H1 (cell line): ENCODE data around the gene POLR2A. TPM values are rescaled to one million over a fixed set of nuclear protein-coding genes. Genes with fewer than 3 reads are reported as not detected.

Experiments
- CTBP2 ChIP-seq: IDR thresholded peaks from 2 replicates; pipeline ENCODE4 v1.7.0; 2011; ENCODE audit warnings: borderline replicate concordance, mild to moderate bottlenecking, moderate library complexity, mixed read lengths, low read length; ENCODE audit not compliant: insufficient read depth, insufficient read length
- KDM4A ChIP-seq: IDR thresholded peaks from one replicate; pipeline ENCODE4 v1.7.1; 2012; ENCODE audit warnings: low read depth, mild to moderate bottlenecking, moderate library complexity, low read length, inconsistent platforms; ENCODE audit not compliant: severe bottlenecking
- MAFK ChIP-seq: IDR thresholded peaks from 2 replicates; pipeline ENCODE4 v1.6.1; 2012; ENCODE audit warnings: low read depth, mild to moderate bottlenecking, improper control_type of control experiment, low read length
- PHF8 ChIP-seq: fragments of 200-600 bp; sonication (generic); conservative IDR thresholded peaks from 2 replicates; pipeline ENCODE4 v1.7.1; 2012; ENCODE audit warnings: low read depth, mild to moderate bottlenecking, inconsistent platforms, low read length, moderate library complexity
- TAF1 ChIP-seq: IDR thresholded peaks from 2 replicates; pipeline ENCODE4 v1.6.1; 2011; ENCODE audit warnings: mild to moderate bottlenecking, low read depth, low read length
- YY1 ChIP-seq: IDR thresholded peaks from 2 replicates; pipeline ENCODE4 v1.6.1; 2011; ENCODE audit warnings: low read depth, mild to moderate bottlenecking, low read length
- polyA plus RNA-seq, 7 experiments: library from polyadenylated mRNA; depleted of rRNA in 3 of 7; stranded (reverse) in 5 of 7; unstranded in 2 of 7; fragments of >200 nt in 5 of 7; fragments of 200-250 nt in 2 of 7; gene quantifications; 1 replicate in 5 of 7; 2 replicates in 1 of 7; 4 replicates in 1 of 7; pipeline versions ENCODE4 v1.2.1 to v1.2.3, GENCODE V29; 2011 to 2013; ENCODE audit warnings: missing spikeins in 2 of 7, mixed read lengths in 2 of 7
- total RNA-seq: library from RNA; stranded (reverse); fragmentation: NEBNext Ultra II Directional; extraction: Animal tissue kit (Norgen Biotek cat#: 25700); gene quantifications from 2 replicates; pipeline ENCODE4 v1.2.1, GENCODE V29; 2021
- TF ChIP-seq, protein P1 (sequence below): fragments of 300-600 bp; sonication (generic); IDR thresholded peaks from 2 replicates; pipeline ENCODE4 v1.7.1; 2012; ENCODE audit warnings: low read length, moderate library complexity, mild to moderate bottlenecking, inconsistent platforms; ENCODE audit not compliant: insufficient replicate concordance
- TF ChIP-seq, protein P2 (sequence below): IDR thresholded peaks from 2 replicates; pipeline ENCODE4 v1.6.1; 2011; ENCODE audit warnings: low read depth, mild to moderate bottlenecking, low read length; ENCODE audit not compliant: insufficient read depth
- TF ChIP-seq, protein P3 (sequence below): IDR thresholded peaks from 2 replicates; pipeline ENCODE4 v1.6.1; 2011; ENCODE audit warnings: low read length, improper control_type of control experiment

The POLR2A gene
- total and polyA plus RNA-seq, 2 of the 8 experiments (the other 6 are each of a cell fraction or from before 2014, with no cell fraction given): 26.8 to 150 TPM

DNA sequence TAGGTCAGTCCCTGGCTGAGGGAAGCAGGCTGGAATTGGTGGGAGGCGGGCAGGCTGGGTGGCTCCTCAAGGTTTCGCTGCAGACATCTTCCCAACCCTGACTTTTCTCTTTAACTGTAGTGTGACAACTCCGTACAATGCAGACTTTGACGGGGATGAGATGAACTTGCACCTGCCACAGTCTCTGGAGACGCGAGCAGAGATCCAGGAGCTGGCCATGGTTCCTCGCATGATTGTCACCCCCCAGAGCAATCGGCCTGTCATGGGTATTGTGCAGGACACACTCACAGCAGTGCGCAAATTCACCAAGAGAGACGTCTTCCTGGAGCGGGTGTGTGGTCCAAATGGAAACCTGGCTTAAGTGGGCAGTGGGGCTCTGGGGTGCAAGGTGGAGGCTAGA lies 15.0 kb downstream of the POLR2A start (continued):
- TF ChIP-seq, protein P1, sequence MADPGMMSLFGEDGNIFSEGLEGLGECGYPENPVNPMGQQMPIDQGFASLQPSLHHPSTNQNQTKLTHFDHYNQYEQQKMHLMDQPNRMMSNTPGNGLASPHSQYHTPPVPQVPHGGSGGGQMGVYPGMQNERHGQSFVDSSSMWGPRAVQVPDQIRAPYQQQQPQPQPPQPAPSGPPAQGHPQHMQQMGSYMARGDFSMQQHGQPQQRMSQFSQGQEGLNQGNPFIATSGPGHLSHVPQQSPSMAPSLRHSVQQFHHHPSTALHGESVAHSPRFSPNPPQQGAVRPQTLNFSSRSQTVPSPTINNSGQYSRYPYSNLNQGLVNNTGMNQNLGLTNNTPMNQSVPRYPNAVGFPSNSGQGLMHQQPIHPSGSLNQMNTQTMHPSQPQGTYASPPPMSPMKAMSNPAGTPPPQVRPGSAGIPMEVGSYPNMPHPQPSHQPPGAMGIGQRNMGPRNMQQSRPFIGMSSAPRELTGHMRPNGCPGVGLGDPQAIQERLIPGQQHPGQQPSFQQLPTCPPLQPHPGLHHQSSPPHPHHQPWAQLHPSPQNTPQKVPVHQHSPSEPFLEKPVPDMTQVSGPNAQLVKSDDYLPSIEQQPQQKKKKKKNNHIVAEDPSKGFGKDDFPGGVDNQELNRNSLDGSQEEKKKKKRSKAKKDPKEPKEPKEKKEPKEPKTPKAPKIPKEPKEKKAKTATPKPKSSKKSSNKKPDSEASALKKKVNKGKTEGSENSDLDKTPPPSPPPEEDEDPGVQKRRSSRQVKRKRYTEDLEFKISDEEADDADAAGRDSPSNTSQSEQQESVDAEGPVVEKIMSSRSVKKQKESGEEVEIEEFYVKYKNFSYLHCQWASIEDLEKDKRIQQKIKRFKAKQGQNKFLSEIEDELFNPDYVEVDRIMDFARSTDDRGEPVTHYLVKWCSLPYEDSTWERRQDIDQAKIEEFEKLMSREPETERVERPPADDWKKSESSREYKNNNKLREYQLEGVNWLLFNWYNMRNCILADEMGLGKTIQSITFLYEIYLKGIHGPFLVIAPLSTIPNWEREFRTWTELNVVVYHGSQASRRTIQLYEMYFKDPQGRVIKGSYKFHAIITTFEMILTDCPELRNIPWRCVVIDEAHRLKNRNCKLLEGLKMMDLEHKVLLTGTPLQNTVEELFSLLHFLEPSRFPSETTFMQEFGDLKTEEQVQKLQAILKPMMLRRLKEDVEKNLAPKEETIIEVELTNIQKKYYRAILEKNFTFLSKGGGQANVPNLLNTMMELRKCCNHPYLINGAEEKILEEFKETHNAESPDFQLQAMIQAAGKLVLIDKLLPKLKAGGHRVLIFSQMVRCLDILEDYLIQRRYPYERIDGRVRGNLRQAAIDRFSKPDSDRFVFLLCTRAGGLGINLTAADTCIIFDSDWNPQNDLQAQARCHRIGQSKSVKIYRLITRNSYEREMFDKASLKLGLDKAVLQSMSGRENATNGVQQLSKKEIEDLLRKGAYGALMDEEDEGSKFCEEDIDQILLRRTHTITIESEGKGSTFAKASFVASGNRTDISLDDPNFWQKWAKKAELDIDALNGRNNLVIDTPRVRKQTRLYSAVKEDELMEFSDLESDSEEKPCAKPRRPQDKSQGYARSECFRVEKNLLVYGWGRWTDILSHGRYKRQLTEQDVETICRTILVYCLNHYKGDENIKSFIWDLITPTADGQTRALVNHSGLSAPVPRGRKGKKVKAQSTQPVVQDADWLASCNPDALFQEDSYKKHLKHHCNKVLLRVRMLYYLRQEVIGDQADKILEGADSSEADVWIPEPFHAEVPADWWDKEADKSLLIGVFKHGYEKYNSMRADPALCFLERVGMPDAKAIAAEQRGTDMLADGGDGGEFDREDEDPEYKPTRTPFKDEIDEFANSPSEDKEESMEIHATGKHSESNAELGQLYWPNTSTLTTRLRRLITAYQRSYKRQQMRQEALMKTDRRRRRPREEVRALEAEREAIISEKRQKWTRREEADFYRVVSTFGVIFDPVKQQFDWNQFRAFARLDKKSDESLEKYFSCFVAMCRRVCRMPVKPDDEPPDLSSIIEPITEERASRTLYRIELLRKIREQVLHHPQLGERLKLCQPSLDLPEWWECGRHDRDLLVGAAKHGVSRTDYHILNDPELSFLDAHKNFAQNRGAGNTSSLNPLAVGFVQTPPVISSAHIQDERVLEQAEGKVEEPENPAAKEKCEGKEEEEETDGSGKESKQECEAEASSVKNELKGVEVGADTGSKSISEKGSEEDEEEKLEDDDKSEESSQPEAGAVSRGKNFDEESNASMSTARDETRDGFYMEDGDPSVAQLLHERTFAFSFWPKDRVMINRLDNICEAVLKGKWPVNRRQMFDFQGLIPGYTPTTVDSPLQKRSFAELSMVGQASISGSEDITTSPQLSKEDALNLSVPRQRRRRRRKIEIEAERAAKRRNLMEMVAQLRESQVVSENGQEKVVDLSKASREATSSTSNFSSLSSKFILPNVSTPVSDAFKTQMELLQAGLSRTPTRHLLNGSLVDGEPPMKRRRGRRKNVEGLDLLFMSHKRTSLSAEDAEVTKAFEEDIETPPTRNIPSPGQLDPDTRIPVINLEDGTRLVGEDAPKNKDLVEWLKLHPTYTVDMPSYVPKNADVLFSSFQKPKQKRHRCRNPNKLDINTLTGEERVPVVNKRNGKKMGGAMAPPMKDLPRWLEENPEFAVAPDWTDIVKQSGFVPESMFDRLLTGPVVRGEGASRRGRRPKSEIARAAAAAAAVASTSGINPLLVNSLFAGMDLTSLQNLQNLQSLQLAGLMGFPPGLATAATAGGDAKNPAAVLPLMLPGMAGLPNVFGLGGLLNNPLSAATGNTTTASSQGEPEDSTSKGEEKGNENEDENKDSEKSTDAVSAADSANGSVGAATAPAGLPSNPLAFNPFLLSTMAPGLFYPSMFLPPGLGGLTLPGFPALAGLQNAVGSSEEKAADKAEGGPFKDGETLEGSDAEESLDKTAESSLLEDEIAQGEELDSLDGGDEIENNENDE: no peak
- TF ChIP-seq KDM4A (no peak), TAF1 (no peak), MAFK (no peak), PHF8 (no peak), YY1 (no peak), CTBP2 (no peak)
- TF ChIP-seq, protein P2, sequence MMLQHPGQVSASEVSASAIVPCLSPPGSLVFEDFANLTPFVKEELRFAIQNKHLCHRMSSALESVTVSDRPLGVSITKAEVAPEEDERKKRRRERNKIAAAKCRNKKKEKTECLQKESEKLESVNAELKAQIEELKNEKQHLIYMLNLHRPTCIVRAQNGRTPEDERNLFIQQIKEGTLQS: no peak
- TF ChIP-seq, protein P3, sequence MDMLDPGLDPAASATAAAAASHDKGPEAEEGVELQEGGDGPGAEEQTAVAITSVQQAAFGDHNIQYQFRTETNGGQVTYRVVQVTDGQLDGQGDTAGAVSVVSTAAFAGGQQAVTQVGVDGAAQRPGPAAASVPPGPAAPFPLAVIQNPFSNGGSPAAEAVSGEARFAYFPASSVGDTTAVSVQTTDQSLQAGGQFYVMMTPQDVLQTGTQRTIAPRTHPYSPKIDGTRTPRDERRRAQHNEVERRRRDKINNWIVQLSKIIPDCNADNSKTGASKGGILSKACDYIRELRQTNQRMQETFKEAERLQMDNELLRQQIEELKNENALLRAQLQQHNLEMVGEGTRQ: no peak
